K562 (cell line): Measurements from ENCODE around the gene RASSF3. TPM values are rescaled to one million over a fixed set of nuclear protein-coding genes. Genes with fewer than 3 reads are reported as not detected.

Source experiments
- BRD9 ChIP-seq: fragments of 450-650 bp; IDR thresholded peaks from 2 replicates; pipeline ENCODE4 v1.6.1; 2018; ENCODE audit warnings: low read depth; ENCODE audit not compliant: partially characterized antibody
- EGR1 ChIP-seq: fragments of 450-650 bp; conservative IDR thresholded peaks from 2 replicates; pipeline ENCODE4 v1.6.1; 2017; ENCODE audit warnings: mild to moderate bottlenecking
- ELK1 ChIP-seq: sonication (generic); formaldehyde crosslinking; IDR thresholded peaks from 2 replicates; pipeline ENCODE4 v1.8.1; 2022; ENCODE audit warnings: missing genetic modification reagents
- ETV1 ChIP-seq: fragments of 450-650 bp; conservative IDR thresholded peaks from 2 replicates; pipeline ENCODE4 v1.6.1; 2016; ENCODE audit warnings: missing genetic modification characterization, control low read depth, low read depth, missing compliant biosample characterization
- ETV5 ChIP-seq: sonication (generic); formaldehyde crosslinking; IDR thresholded peaks from 2 replicates; pipeline ENCODE4 v1.4.0; 2020; ENCODE audit warnings: low read depth, mild to moderate bottlenecking, missing genetic modification reagents
- HNRNPK ChIP-seq: fragments of 200-400 bp; formaldehyde crosslinking; IDR thresholded peaks from one replicate; pipeline ENCODE4 v1.6.1; 2018; ENCODE audit warnings: mild to moderate bottlenecking, low read depth, low read length; ENCODE audit not compliant: poor library complexity, severe bottlenecking
- MYNN ChIP-seq, 2 experiments: sonication (generic); formaldehyde crosslinking in 1 of 2; IDR thresholded peaks; 2 replicates each; pipeline versions ENCODE4 v1.5.0 to v1.6.1; 2016 to 2020; ENCODE audit warnings: antibody characterized with exemption in 1 of 2, missing genetic modification reagents in 1 of 2
- NCOA1 ChIP-seq: fragments of 450-650 bp; IDR thresholded peaks from 2 replicates; pipeline ENCODE4 v1.6.1; 2016; ENCODE audit warnings: low read depth
- PHF8 ChIP-seq: fragments of 200-600 bp; sonication (generic); IDR thresholded peaks from 2 replicates; pipeline ENCODE4 v1.6.1; 2012; ENCODE audit warnings: mixed run types, mild to moderate bottlenecking, inconsistent platforms, low read length, moderate library complexity, borderline replicate concordance
- RBFOX2 ChIP-seq: fragments of 200-400 bp; formaldehyde crosslinking; IDR thresholded peaks from 2 replicates; pipeline ENCODE4 v1.6.1; 2017; ENCODE audit warnings: low read depth, mild to moderate bottlenecking, low read length, moderate library complexity
- ZBTB1 ChIP-seq: sonication (generic); formaldehyde crosslinking; IDR thresholded peaks from 2 replicates; pipeline ENCODE4 v1.8.1; 2023; ENCODE audit warnings: missing genetic modification reagents, low read depth, mild to moderate bottlenecking, borderline replicate concordance
- ZNF124 ChIP-seq: sonication (generic); formaldehyde crosslinking; IDR thresholded peaks from 2 replicates; pipeline ENCODE4 v1.8.1; 2022; ENCODE audit warnings: missing genetic modification reagents
- polyA plus RNA-seq, 8 experiments: library from polyadenylated mRNA; depleted of rRNA in 4 of 8; stranded (reverse) in 5 of 8; unstranded in 3 of 8; fragments of >200 nt; fragmentation: Nextera tagmentation in 2 of 8; fragmentation: Illumina TruSeq in 1 of 8; extraction: Ambion mirVana in 2 of 8; extraction: Trizol in 1 of 8; gene quantifications; 2 replicates each; pipeline versions ENCODE4 v1.2.1 to v1.2.3, GENCODE V29; 2011 to 2014; ENCODE audit warnings: inconsistent platforms in 1 of 8, missing spikeins in 1 of 8
- total RNA-seq, 7 experiments: library from RNA; depleted of rRNA in 6 of 7; stranded (reverse); fragments of >200 nt in 6 of 7; fragmentation: Illumina TruSeq in 2 of 7; extraction: Trizol in 2 of 7; gene quantifications; 2 replicates each; pipeline versions ENCODE4 v1.2.1 to v1.2.3, GENCODE V29; 2011 to 2021; ENCODE audit warnings: low replicate concordance in 1 of 7
- TF ChIP-seq, protein P1 (sequence below): fragments of 250-450 bp; sonication (Bioruptor Pico); IDR thresholded peaks from 2 replicates; pipeline ENCODE4 v1.4.0; 2020; ENCODE audit warnings: mild to moderate bottlenecking, moderate library complexity
- TF ChIP-seq, protein P2 (sequence below): sonication (generic); formaldehyde crosslinking; IDR thresholded peaks from 2 replicates; pipeline ENCODE4 v1.8.1; 2023; ENCODE audit warnings: mild to moderate bottlenecking, missing genetic modification reagents
- TF ChIP-seq, protein P3 (sequence below), 2 experiments: fragments of 450-650 bp; IDR thresholded peaks; 2 replicates each; pipeline ENCODE4 v1.6.1; 2016
- TF ChIP-seq, protein P4 (sequence below): fragments of 450-650 bp; IDR thresholded peaks from 2 replicates; pipeline ENCODE4 v1.6.1; 2016; ENCODE audit warnings: mild to moderate bottlenecking

The RASSF3 gene
- total and polyA plus RNA-seq, 9 of the 15 experiments (the other 6 are each of a cell fraction or from before 2014, with no cell fraction given), result 3.7 to 39.2 (median 20.2) TPM

DNA sequence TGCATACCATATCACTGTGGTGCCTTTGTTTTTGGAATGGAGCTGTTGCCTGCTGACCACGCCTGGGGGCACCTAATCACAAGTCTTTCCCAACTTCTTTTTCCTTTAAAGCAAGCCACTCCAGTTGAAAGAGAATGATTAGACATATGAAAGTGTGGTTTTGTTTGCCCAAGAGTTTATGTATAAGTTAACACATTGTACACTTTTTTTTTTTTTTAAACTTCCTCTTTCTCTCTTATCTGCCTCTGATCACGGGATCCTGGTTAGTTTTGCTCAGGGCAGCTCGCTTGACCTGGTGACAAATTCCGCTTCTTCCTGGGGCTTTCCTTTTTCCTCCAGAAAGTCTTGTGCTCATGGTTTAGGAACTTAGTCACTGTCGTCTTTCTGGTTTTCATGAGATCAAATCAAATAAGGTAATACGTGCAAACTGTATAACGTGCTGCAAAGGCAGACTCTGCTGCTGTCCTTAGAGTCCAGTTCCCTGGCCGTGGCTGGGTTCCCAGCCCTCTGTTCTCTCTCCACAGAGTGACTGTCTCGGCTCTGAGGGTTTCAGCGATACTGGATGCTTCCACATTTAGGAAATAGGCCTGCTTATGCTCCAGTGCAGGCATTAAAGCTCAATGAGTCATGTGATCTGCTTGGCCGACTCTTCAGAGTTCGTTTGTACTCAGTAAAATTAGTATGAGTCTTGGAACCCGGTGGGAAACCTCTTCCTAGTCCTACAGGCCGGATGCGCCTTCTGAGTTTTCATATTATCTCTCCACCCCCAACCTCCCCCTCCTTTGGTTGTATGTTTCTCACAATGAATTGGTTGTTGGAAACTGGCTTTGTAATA, 15.2 kb downstream of the RASSF3 start (continued):
- TF ChIP-seq, protein P1, sequence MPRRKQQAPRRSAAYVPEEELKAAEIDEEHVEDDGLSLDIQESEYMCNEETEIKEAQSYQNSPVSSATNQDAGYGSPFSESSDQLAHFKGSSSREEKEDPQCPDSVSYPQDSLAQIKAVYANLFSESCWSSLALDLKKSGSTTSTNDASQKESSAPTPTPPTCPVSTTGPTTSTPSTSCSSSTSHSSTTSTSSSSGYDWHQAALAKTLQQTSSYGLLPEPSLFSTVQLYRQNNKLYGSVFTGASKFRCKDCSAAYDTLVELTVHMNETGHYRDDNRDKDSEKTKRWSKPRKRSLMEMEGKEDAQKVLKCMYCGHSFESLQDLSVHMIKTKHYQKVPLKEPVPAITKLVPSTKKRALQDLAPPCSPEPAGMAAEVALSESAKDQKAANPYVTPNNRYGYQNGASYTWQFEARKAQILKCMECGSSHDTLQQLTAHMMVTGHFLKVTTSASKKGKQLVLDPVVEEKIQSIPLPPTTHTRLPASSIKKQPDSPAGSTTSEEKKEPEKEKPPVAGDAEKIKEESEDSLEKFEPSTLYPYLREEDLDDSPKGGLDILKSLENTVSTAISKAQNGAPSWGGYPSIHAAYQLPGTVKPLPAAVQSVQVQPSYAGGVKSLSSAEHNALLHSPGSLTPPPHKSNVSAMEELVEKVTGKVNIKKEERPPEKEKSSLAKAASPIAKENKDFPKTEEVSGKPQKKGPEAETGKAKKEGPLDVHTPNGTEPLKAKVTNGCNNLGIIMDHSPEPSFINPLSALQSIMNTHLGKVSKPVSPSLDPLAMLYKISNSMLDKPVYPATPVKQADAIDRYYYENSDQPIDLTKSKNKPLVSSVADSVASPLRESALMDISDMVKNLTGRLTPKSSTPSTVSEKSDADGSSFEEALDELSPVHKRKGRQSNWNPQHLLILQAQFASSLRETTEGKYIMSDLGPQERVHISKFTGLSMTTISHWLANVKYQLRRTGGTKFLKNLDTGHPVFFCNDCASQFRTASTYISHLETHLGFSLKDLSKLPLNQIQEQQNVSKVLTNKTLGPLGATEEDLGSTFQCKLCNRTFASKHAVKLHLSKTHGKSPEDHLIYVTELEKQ, result no peak
- TF ChIP-seq ZBTB1 (no peak), EGR1 (peak; percentile 60), NCOA1 (peak; percentile 48; the same call in 1 of the 2 replicates), ZNF124 (CRISPR knock-in tag) (no peak), ETV5 (CRISPR knock-in tag) (peak; percentile 71; the same call in 1 of the 2 replicates), PHF8 (peak; percentile 39; the same call in 1 of the 2 replicates), ETV1 (tag) (peak; percentile 69), HNRNPK (no peak), BRD9 (peak; percentile 75), RBFOX2 (0 out of 2 replicates have a peak, but pooled peaks have one; percentile 23), MYNN (IDR thresholded peaks at IDR 0.05) (no peak; the same call in 1 of the 2 replicates), MYNN (CRISPR knock-in tag; IDR thresholded peaks at IDR 0.05) (no peak), ELK1 (CRISPR knock-in tag) (no peak)
- TF ChIP-seq, protein P2, sequence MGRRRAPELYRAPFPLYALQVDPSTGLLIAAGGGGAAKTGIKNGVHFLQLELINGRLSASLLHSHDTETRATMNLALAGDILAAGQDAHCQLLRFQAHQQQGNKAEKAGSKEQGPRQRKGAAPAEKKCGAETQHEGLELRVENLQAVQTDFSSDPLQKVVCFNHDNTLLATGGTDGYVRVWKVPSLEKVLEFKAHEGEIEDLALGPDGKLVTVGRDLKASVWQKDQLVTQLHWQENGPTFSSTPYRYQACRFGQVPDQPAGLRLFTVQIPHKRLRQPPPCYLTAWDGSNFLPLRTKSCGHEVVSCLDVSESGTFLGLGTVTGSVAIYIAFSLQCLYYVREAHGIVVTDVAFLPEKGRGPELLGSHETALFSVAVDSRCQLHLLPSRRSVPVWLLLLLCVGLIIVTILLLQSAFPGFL, result 0 out of 2 replicates have a peak, but pooled peaks have one; percentile 44
- TF ChIP-seq, protein P3, sequence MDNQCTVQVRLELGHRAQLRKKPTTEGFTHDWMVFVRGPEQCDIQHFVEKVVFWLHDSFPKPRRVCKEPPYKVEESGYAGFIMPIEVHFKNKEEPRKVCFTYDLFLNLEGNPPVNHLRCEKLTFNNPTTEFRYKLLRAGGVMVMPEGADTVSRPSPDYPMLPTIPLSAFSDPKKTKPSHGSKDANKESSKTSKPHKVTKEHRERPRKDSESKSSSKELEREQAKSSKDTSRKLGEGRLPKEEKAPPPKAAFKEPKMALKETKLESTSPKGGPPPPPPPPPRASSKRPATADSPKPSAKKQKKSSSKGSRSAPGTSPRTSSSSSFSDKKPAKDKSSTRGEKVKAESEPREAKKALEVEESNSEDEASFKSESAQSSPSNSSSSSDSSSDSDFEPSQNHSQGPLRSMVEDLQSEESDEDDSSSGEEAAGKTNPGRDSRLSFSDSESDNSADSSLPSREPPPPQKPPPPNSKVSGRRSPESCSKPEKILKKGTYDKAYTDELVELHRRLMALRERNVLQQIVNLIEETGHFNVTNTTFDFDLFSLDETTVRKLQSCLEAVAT (IDR thresholded peaks at IDR 0.05), result no peak
- TF ChIP-seq, protein P4, sequence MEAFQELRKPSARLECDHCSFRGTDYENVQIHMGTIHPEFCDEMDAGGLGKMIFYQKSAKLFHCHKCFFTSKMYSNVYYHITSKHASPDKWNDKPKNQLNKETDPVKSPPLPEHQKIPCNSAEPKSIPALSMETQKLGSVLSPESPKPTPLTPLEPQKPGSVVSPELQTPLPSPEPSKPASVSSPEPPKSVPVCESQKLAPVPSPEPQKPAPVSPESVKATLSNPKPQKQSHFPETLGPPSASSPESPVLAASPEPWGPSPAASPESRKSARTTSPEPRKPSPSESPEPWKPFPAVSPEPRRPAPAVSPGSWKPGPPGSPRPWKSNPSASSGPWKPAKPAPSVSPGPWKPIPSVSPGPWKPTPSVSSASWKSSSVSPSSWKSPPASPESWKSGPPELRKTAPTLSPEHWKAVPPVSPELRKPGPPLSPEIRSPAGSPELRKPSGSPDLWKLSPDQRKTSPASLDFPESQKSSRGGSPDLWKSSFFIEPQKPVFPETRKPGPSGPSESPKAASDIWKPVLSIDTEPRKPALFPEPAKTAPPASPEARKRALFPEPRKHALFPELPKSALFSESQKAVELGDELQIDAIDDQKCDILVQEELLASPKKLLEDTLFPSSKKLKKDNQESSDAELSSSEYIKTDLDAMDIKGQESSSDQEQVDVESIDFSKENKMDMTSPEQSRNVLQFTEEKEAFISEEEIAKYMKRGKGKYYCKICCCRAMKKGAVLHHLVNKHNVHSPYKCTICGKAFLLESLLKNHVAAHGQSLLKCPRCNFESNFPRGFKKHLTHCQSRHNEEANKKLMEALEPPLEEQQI, result peak; percentile 62
